Tibial nerve (tissue), 4 donors: ENCODE measurements around the gene MRPL17.

Experiments used
- EP300 ChIP-seq, 2 donors: sonication (generic); formaldehyde crosslinking; IDR thresholded peaks; one replicate each; pipeline ENCODE4 v1.6.1; 2017; ENCODE audit warnings: antibody characterized with exemption in 2 of 2, mild to moderate bottlenecking in 1 of 2
- POLR2A ChIP-seq, 2 donors: fragments of 450-650 bp; IDR thresholded peaks; one replicate each; pipeline ENCODE4 v1.6.1; 2017; ENCODE audit warnings: antibody characterized with exemption in 2 of 2, mild to moderate bottlenecking in 2 of 2, moderate library complexity in 2 of 2
- TF ChIP-seq, protein P1 (sequence below), 5 experiments: fragments of 200-600 bp in 3 of 5; fragments of 450-650 bp in 2 of 5; sonication (generic) in 3 of 5; IDR thresholded peaks; one replicate each; pipeline ENCODE4 v1.5.1; 2016 to 2019; ENCODE audit warnings: antibody characterized with exemption in 5 of 5, mild to moderate bottlenecking in 3 of 5, moderate library complexity in 2 of 5

DNA sequence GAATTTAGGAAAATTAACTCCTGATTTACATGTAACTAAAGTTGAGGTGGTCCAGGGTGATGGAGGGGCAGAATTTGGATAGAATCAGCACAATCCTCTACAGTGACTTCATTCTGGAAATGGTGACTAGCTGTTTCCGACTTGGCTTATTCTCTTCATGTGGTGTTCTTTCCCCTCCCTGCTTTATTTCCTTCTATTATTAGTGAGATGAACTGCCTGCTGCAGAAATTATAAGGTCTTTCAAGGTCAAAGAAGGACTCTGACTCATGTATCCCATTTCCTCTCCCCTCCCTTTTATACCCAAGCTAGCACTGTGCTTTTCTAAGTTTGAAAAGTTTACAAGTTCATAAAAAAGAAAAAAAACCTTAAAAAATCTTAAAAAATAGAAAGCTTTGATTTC lies 12.2 kb upstream of the MRPL17 start:
- TF ChIP-seq, protein P1, sequence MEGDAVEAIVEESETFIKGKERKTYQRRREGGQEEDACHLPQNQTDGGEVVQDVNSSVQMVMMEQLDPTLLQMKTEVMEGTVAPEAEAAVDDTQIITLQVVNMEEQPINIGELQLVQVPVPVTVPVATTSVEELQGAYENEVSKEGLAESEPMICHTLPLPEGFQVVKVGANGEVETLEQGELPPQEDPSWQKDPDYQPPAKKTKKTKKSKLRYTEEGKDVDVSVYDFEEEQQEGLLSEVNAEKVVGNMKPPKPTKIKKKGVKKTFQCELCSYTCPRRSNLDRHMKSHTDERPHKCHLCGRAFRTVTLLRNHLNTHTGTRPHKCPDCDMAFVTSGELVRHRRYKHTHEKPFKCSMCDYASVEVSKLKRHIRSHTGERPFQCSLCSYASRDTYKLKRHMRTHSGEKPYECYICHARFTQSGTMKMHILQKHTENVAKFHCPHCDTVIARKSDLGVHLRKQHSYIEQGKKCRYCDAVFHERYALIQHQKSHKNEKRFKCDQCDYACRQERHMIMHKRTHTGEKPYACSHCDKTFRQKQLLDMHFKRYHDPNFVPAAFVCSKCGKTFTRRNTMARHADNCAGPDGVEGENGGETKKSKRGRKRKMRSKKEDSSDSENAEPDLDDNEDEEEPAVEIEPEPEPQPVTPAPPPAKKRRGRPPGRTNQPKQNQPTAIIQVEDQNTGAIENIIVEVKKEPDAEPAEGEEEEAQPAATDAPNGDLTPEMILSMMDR (IDR thresholded peaks at IDR 0.05), result no peak
- no peak for TF ChIP-seq POLR2A (IDR thresholded peaks at IDR 0.05)
- peak in 1 of 2 donors; percentile 76 for TF ChIP-seq EP300 (IDR thresholded peaks at IDR 0.05)
